ENCODE measurements around the gene CWF19L1.
"Not testable (repeated sequence)": the region's sequence is repeated elsewhere in the genome, so short reads cannot be mapped to it uniquely, and the experiment has no call there.

Gene CWF19L1

DNA sequence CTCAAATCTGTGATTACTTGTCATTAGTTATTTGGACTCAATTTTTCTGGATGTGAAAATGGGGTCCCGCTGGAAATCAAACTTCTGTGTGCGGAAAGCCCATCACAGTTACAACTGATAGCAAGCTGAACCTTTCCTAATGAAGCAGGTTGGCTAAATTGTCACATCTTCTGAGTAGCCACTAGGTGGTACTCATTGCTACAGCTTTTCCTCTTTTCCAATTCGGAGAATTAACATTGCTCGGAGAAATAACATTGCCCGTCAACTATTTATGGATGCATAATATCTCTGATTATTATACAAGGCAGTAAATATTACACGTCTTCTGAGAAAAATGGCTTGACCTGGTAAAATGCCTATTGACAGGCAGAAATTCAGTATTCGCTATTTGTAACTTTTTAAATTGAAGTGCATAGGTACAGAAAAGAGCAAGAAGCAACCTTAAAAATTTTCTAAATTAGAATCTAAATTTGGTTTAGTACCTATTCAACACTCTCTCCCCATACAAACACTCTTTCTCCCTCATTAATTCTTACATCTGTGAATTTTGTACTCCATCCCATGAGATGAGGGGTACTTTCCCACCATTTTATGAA lies 36.4 kb upstream of the CWF19L1 start:
- Mint-ChIP-seq H3K27me3 (ENCODE audit: low read depth) (peaks cover 61% of the 10 kb centered on the region), H3K27ac (no peak overlapping the region), H3K4me3 (no peak overlapping the region), H3K9me3 (no peaks in the 10 kb centered on the region), H3K4me1 (no peaks in the 10 kb centered on the region), H3K36me3 (ENCODE audit: low read depth) (no peaks in the 10 kb centered on the region)
- TF ChIP-seq, protein P1, sequence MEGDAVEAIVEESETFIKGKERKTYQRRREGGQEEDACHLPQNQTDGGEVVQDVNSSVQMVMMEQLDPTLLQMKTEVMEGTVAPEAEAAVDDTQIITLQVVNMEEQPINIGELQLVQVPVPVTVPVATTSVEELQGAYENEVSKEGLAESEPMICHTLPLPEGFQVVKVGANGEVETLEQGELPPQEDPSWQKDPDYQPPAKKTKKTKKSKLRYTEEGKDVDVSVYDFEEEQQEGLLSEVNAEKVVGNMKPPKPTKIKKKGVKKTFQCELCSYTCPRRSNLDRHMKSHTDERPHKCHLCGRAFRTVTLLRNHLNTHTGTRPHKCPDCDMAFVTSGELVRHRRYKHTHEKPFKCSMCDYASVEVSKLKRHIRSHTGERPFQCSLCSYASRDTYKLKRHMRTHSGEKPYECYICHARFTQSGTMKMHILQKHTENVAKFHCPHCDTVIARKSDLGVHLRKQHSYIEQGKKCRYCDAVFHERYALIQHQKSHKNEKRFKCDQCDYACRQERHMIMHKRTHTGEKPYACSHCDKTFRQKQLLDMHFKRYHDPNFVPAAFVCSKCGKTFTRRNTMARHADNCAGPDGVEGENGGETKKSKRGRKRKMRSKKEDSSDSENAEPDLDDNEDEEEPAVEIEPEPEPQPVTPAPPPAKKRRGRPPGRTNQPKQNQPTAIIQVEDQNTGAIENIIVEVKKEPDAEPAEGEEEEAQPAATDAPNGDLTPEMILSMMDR (IDR thresholded peaks at IDR 0.05; ENCODE audit: unreplicated experiment in 3 of 3) = peak; percentile 59 to 70 (median 64)

- H3K4me3 Mint-ChIP-seq; H3K36me3 Mint-ChIP-seq (ENCODE audit: low read depth); H3K9me3 Mint-ChIP-seq; H3K4me1 Mint-ChIP-seq: not testable (repeated sequence)
- Mint-ChIP-seq H3K27me3 (ENCODE audit: low read depth) (peaks cover 58% of the 10 kb centered on the region), H3K27ac (peak overlapping the region in 1 of 3 experiments; percentile 4)
Observed at GRCh38 chr10:100301123-100301522, 33.7 kb upstream of the CWF19L1 start.

DNA sequence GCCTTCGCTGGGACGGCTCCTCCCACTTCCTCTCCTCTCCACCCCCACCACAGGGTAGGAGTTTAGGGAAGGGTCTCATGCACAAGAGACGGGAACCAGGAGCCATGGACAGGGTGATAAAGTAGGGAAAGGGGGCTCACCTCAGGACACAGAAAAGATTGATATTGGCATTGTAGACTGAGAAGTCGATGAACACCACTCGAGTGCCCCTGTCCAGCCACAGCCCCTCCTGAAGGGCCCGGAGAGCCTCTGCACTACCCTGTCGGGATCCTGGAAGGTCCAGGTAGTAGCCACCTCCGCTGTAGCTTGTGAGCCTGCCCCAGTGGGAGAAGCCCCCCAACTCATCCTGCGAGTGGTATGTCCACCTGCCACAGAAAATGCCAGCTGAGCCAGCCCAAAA lies 29.8 kb upstream of the CWF19L1 start:
- no peak overlapping the region for H3K4me3 Mint-ChIP-seq
- H3K36me3 Mint-ChIP-seq (ENCODE audit: low read depth) = no peaks in the 10 kb centered on the region
- no peaks in the 10 kb centered on the region for H3K9me3 Mint-ChIP-seq
- TF ChIP-seq, protein P1 (IDR thresholded peaks at IDR 0.05; ENCODE audit: unreplicated experiment in 3 of 3) = no peak
- peaks cover 67% of the 10 kb centered on the region for H3K27me3 Mint-ChIP-seq (ENCODE audit: low read depth)
- H3K27ac Mint-ChIP-seq = no peak overlapping the region
- H3K4me1 Mint-ChIP-seq = no peaks in the 10 kb centered on the region

- H3K36me3 Mint-ChIP-seq (ENCODE audit: low read depth) = no peaks in the 10 kb centered on the region
- no peak overlapping the region for H3K4me3 Mint-ChIP-seq
- TF ChIP-seq, protein P1 (IDR thresholded peaks at IDR 0.05; ENCODE audit: unreplicated experiment in 3 of 3) = no peak
- H3K4me1 Mint-ChIP-seq = no peaks in the 10 kb centered on the region
- no peak overlapping the region for H3K27ac Mint-ChIP-seq
- peaks cover 59% of the 10 kb centered on the region for H3K27me3 Mint-ChIP-seq (ENCODE audit: low read depth)
- no peaks in the 10 kb centered on the region for H3K9me3 Mint-ChIP-seq
Observed at GRCh38 chr10:100293066-100293465, 25.6 kb upstream of the CWF19L1 start.

DNA sequence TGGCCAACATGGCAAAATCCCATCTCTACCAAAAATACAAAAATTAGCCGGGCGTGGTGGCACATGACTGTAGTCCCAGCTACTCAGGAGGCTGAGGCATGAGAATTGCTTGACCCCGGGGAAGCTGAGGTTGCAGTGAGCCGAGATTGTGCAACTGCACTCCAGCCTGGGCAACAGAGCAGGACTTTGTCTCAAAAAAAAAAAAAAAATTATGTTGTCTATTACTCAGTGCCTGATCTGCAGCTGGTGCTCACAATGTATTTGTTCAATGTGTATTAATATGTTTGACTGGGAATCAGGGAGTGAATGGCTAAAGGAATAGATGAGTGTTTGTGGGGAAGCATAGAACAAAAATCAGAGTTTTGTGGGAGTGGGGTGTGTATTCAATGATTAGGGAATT lies 24.9 kb upstream of the CWF19L1 start:
- not testable (repeated sequence) for H3K36me3 Mint-ChIP-seq (ENCODE audit: low read depth); H3K4me1 Mint-ChIP-seq; H3K4me3 Mint-ChIP-seq; H3K27ac Mint-ChIP-seq; H3K9me3 Mint-ChIP-seq
- peaks cover 57% of the 10 kb centered on the region for H3K27me3 Mint-ChIP-seq (ENCODE audit: low read depth)

GRCh38 chr10:100291356-100291755 lies 23.9 kb upstream of the CWF19L1 start:
- H3K9me3 Mint-ChIP-seq = no peaks in the 10 kb centered on the region
- peaks cover 7% of the 10 kb centered on the region for H3K4me1 Mint-ChIP-seq
- TF ChIP-seq, protein P1 (IDR thresholded peaks at IDR 0.05; ENCODE audit: unreplicated experiment in 3 of 3) = no peak
- no peak overlapping the region for H3K4me3 Mint-ChIP-seq
- H3K36me3 Mint-ChIP-seq (ENCODE audit: low read depth) = no peaks in the 10 kb centered on the region
- H3K27ac Mint-ChIP-seq = no peak overlapping the region
- peaks cover 49% of the 10 kb centered on the region for H3K27me3 Mint-ChIP-seq (ENCODE audit: low read depth)

DNA sequence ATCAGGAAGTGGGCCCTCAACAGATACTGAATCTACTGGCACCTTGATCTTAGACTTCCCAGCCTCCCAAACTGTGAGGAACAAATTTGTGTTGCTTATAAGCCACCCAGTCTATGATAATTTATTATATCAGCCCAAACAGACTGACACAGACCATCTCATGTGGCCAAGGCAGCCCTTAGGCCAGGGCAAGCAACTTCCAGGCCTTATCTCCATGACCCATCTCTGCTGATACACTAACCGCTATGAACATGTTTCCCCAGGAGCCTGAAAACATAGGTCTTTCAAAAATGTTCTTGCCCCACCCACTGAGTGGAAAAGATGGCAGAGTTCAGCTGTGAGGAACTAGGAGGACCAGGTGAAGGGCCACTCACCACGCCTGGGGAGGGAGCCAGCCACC lies 22.2 kb upstream of the CWF19L1 start:
- Mint-ChIP-seq H3K9me3 (no peaks in the 10 kb centered on the region), H3K27me3 (ENCODE audit: low read depth) (peaks cover 40% of the 10 kb centered on the region), H3K36me3 (ENCODE audit: low read depth) (peaks cover 4% of the 10 kb centered on the region), H3K27ac (no peak overlapping the region), H3K4me3 (no peak overlapping the region), H3K4me1 (peaks cover 21% of the 10 kb centered on the region)
- TF ChIP-seq, protein P1 (IDR thresholded peaks at IDR 0.05; ENCODE audit: unreplicated experiment in 3 of 3) = no peak

All from nephron (organoid).